SJCRH30 (cell line): ENCODE results near the gene ETS1. TPM values are rescaled to one million over a fixed set of nuclear protein-coding genes. Genes with fewer than 3 reads are reported as not detected.

Experiments
- DNase-seq, 2 experiments: peaks; one replicate each; pipeline ENCODE4 v3.0.0-alpha.2; 2015 to 2020
- H3K27ac ChIP-seq: fragments of 250-450 bp; sonication (Bioruptor Pico); 2 replicates; pipeline ENCODE4 v1.5.1; 2020; ENCODE audit warnings: mild to moderate bottlenecking, moderate library complexity
- H3K27me3 ChIP-seq: fragments of 250-450 bp; sonication (Bioruptor Pico); 2 replicates; pipeline ENCODE4 v1.5.1; 2020; ENCODE audit warnings: mild to moderate bottlenecking, moderate library complexity
- H3K36me3 ChIP-seq: fragments of 250-450 bp; sonication (Bioruptor Pico); 2 replicates; pipeline ENCODE4 v1.5.1; 2020; ENCODE audit warnings: mild to moderate bottlenecking, moderate library complexity
- H3K4me1 ChIP-seq: fragments of 250-450 bp; sonication (Bioruptor Pico); 2 replicates; pipeline ENCODE4 v1.5.1; 2020; ENCODE audit warnings: mild to moderate bottlenecking, moderate library complexity
- H3K4me3 ChIP-seq: fragments of 250-450 bp; sonication (Bioruptor Pico); 2 replicates; pipeline ENCODE4 v1.5.1; 2020; ENCODE audit warnings: mild to moderate bottlenecking, moderate library complexity
- H3K9me3 ChIP-seq: fragments of 250-450 bp; sonication (Bioruptor Pico); replicated peaks from 2 replicates; pipeline ENCODE4 v1.5.1; 2020; ENCODE audit warnings: mild to moderate bottlenecking, moderate library complexity
- total RNA-seq: library from RNA; depleted of rRNA; stranded (reverse); fragments of >200 nt; shearing (Covaris generic); gene quantifications from 2 replicates; pipeline ENCODE4 v1.2.3, GENCODE V29; 2014; rRNA removed

Gene ETS1
- total RNA-seq, 1 experiment from 2014 or later = 43.9 TPM

DNA sequence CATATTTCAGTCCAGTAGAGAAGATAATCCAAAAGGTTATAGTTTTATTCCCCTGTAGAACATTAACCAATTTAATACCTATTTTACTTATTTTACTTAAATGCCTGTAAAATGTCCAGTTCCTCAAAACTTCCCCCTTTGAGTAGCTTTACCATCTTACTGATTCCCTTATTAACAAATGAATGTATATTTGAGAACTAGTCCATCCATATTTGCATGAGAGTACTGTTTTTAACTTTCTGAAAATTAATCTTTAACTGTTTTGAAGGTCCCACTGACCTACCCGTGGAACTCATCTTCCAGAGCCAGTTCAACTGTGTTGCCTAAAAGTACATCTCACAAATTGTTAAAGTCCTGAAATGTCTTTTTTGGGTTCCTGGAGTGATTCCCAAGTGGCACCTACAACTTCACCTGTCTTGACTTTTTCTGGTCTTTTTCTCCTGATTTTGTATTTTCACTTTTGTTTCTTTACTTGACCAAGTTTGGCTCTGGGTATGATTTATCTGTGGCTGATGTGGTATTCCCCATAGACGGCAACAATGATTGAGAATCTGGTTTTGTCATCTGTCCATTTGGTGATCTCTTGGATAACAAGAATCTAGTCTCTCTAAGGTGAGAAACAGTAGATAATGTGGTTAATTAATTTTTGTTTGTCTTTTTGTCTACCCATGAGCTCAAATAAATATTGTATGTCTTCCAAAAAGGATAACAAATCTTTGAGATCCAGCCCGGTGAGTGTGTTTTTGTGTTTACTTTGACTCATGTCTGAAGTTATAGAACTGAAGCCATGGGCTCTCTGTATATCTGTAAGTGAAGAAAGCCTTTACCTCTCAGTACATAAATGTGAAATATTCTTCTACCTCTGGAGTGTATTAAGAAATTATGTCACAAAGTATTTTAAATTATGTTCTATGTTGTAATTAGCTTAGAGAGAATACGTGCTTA lies 174.2 kb downstream of the ETS1 start:
- Histone ChIP-seq H3K4me1 (peaks cover 11% of the 10 kb centered on the region; the same call in 1 of the 2 replicates), H3K36me3 (no peaks in the 10 kb centered on the region), H3K4me3 (no peak overlapping the region), H3K9me3 (no peaks in the 10 kb centered on the region), H3K27ac (no peak overlapping the region), H3K27me3 (no peaks in the 10 kb centered on the region)
- DNase-seq = no peak

- H3K36me3 ChIP-seq = no peaks in the 10 kb centered on the region
- no peaks in the 10 kb centered on the region for H3K9me3 ChIP-seq
- H3K4me3 ChIP-seq = no peak overlapping the region
- no peak for DNase-seq
- no peak overlapping the region for H3K27ac ChIP-seq
- H3K4me1 ChIP-seq = peaks cover 11% of the 10 kb centered on the region; the same call in 1 of the 2 replicates
- H3K27me3 ChIP-seq = no peaks in the 10 kb centered on the region
These were observed 175.5 kb downstream of the ETS1 start for GRCh38 chr11:128411812-128412211.

DNA sequence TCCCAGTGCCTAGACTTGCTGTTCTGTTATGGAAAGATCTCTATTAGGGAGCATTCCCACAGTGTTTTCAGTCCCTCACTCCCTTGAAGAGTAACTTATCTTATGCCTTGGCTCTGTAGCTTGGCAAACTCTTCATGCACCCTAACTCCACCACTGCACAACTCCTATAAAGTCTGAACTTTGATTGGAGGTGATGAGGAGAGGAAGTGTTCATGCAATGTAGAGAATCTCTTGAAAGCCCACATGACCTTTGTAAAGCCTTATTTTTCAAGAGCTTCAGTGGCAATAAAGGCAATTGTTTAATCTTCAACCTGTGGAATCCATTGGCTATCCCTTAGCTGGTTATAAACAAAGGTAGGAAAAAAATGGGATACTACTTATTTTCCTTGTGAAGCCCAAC lies 176.2 kb downstream of the ETS1 start:
- Histone ChIP-seq H3K9me3 (no peaks in the 10 kb centered on the region), H3K4me3 (no peak overlapping the region), H3K36me3 (no peaks in the 10 kb centered on the region), H3K27me3 (no peaks in the 10 kb centered on the region), H3K4me1 (peaks cover 11% of the 10 kb centered on the region; the same call in 1 of the 2 replicates), H3K27ac (no peak overlapping the region)
- no peak for DNase-seq

GRCh38 chr11:128409476-128409875 lies 177.9 kb downstream of the ETS1 start:
- no peaks in the 10 kb centered on the region for H3K36me3 ChIP-seq
- no peaks in the 10 kb centered on the region for H3K9me3 ChIP-seq
- H3K4me1 ChIP-seq = no peaks in the 10 kb centered on the region
- no peak for DNase-seq
- no peaks in the 10 kb centered on the region for H3K27me3 ChIP-seq
- no peak overlapping the region for H3K27ac ChIP-seq
- H3K4me3 ChIP-seq = no peak overlapping the region

Other genes with a start within 250 kb of the ETS1 start
- gene FLI1, start 106.5 kb upstream of the ETS1 start, total RNA-seq = 3.2 and 4.1 TPM in 2 replicates